Immature natural killer cell (primary cell): ENCODE measurements around the gene C16orf74. TPM values are rescaled to one million over a fixed set of nuclear protein-coding genes. Genes with fewer than 3 reads are reported as not detected.
A peak's percentile ranks its signal among the peaks of the same experiment; 100 is the strongest.

Source experiments
- DNase-seq, 3 donors: peaks; one replicate each; pipeline ENCODE4 v3.0.0; 2022; ENCODE audit warnings: mixed read lengths in 1 of 3
- H3K27ac Mint-ChIP-seq, 6 donors: one replicate each; pipeline ENCODE4 v1.8.0; 2020; ENCODE audit warnings: mixed read lengths in 6 of 6, mild to moderate bottlenecking in 5 of 6, inconsistent platforms in 4 of 6, moderate library complexity in 3 of 6
- H3K27me3 Mint-ChIP-seq, 3 donors: one replicate each; pipeline ENCODE4 v1.8.0; 2020 to 2021; ENCODE audit warnings: low read depth in 3 of 3, mild to moderate bottlenecking in 3 of 3, mixed read lengths in 3 of 3, moderate library complexity in 3 of 3, inconsistent platforms in 1 of 3
- H3K36me3 Mint-ChIP-seq, 3 donors: one replicate each; pipeline ENCODE4 v1.8.0; 2020; ENCODE audit warnings: mixed read lengths in 3 of 3, inconsistent platforms in 2 of 3, mild to moderate bottlenecking in 2 of 3
- H3K4me1 Mint-ChIP-seq, 2 donors: one replicate each; pipeline ENCODE4 v1.8.0; 2020; ENCODE audit warnings: inconsistent platforms in 2 of 2, mild to moderate bottlenecking in 2 of 2, mixed read lengths in 2 of 2, moderate library complexity in 1 of 2
- H3K4me3 Mint-ChIP-seq, 5 donors: one replicate each; pipeline ENCODE4 v1.8.0; 2020; ENCODE audit warnings: mild to moderate bottlenecking in 5 of 5, mixed read lengths in 5 of 5, inconsistent platforms in 3 of 5, moderate library complexity in 3 of 5
- H3K9me3 Mint-ChIP-seq, 6 donors: one replicate each; pipeline ENCODE4 v1.8.0; 2020; ENCODE audit warnings: mild to moderate bottlenecking in 6 of 6, mixed read lengths in 6 of 6, inconsistent platforms in 4 of 6, moderate library complexity in 3 of 6
- polyA plus RNA-seq, 3 donors: library from polyadenylated mRNA; unstranded; fragments of 300-500 nt; fragmentation: Illumina TruSeq; gene quantifications; one replicate each; pipeline ENCODE4 v1.2.3, GENCODE V29; 2021

C16orf74 gene
- polyA plus RNA-seq, 3 donors from 2014 or later: 5.0 to 9.0 (median 7.4) TPM

- no peak overlapping the region for H3K4me3 Mint-ChIP-seq
These were observed 33.9 kb upstream of the C16orf74 start for GRCh38 chr16:85784813-85785212.

GRCh38 chr16:85783441-85783840 lies 32.5 kb upstream of the C16orf74 start:
- Mint-ChIP-seq H3K4me3 (no peak overlapping the region), H3K27ac (no peak overlapping the region), H3K9me3 (no peaks in the 10 kb centered on the region), H3K4me1 (peaks cover 17 to 31% of the 10 kb centered on the region in 2 donors), H3K27me3 (peaks cover 1 to 3% (median 2%) of the 10 kb centered on the region in 3 donors), H3K36me3 (peaks cover 27 to 50% (median 36%) of the 10 kb centered on the region in 3 donors)
- DNase-seq: no peak

More at GRCh38 chr16:85784813-85785212, 33.9 kb upstream of the C16orf74 start:
- Mint-ChIP-seq H3K36me3 (peaks cover 24 to 44% (median 28%) of the 10 kb centered on the region in 3 donors), H3K27me3 (peaks cover 1 to 3% (median 2%) of the 10 kb centered on the region in 3 donors), H3K4me1 (peaks cover 5 to 17% of the 10 kb centered on the region in 2 donors), H3K27ac (no peak overlapping the region), H3K9me3 (no peaks in the 10 kb centered on the region)
- DNase-seq: no peak

GRCh38 chr16:85782451-85782850 lies 31.6 kb upstream of the C16orf74 start:
- Mint-ChIP-seq H3K27ac (no peak overlapping the region), H3K36me3 (peaks cover 27 to 56% (median 39%) of the 10 kb centered on the region in 3 donors), H3K27me3 (peaks cover 1 to 3% (median 2%) of the 10 kb centered on the region in 3 donors), H3K9me3 (no peaks in the 10 kb centered on the region), H3K4me1 (peaks cover 22 to 39% of the 10 kb centered on the region in 2 donors), H3K4me3 (no peak overlapping the region)
- DNase-seq: no peak

GRCh38 chr16:85781695-85782370 lies 30.9 kb upstream of the C16orf74 start:
- no peak overlapping the region for H3K4me3 Mint-ChIP-seq
- no peak overlapping the region for H3K27ac Mint-ChIP-seq
- peaks cover 0 to 3% (median 2%) of the 10 kb centered on the region in 3 donors for H3K27me3 Mint-ChIP-seq
- H3K4me1 Mint-ChIP-seq: peaks cover 22 to 39% of the 10 kb centered on the region in 2 donors
- no peaks in the 10 kb centered on the region for H3K9me3 Mint-ChIP-seq
- H3K36me3 Mint-ChIP-seq: peaks cover 27 to 61% (median 41%) of the 10 kb centered on the region in 3 donors
- DNase-seq: no peak

GRCh38 chr16:85781156-85781555 lies 30.3 kb upstream of the C16orf74 start:
- H3K4me3 Mint-ChIP-seq: no peak overlapping the region

DNA sequence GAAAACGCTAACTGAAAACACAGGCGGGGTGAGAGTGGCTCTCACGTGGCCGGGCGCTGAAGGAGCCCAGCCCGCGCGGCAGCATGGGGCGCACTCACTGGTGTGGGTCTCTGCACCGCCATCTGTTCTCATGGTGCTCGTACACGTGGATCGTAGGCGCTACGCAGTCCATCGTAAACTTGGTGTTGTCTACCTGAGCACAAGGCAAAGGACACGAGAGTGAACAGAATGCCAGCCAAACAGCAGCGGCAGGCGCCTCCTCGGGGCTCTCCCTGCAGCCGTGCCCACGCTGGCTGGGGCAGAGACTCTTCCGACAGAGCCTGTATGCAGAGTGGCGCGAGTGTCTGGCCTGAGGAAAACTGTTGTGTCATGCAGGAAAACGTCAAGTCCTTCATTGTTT lies 29.4 kb upstream of the C16orf74 start:
- H3K4me1 Mint-ChIP-seq: peaks cover 22 to 31% of the 10 kb centered on the region in 2 donors
- H3K9me3 Mint-ChIP-seq: no peaks in the 10 kb centered on the region
- no peak overlapping the region for H3K27ac Mint-ChIP-seq
- no peak overlapping the region for H3K4me3 Mint-ChIP-seq
- DNase-seq: no peak
- peaks cover 17 to 56% (median 36%) of the 10 kb centered on the region in 3 donors for H3K36me3 Mint-ChIP-seq
- H3K27me3 Mint-ChIP-seq: peaks cover 0 to 3% (median 2%) of the 10 kb centered on the region in 3 donors

More at GRCh38 chr16:85781156-85781555, 30.3 kb upstream of the C16orf74 start:
- DNase-seq: no peak
- H3K4me1 Mint-ChIP-seq: peaks cover 22 to 39% of the 10 kb centered on the region in 2 donors
- peaks cover 0 to 3% (median 2%) of the 10 kb centered on the region in 3 donors for H3K27me3 Mint-ChIP-seq
- no peak overlapping the region for H3K27ac Mint-ChIP-seq
- H3K36me3 Mint-ChIP-seq: peaks cover 25 to 64% (median 44%) of the 10 kb centered on the region in 3 donors
- no peaks in the 10 kb centered on the region for H3K9me3 Mint-ChIP-seq

DNA sequence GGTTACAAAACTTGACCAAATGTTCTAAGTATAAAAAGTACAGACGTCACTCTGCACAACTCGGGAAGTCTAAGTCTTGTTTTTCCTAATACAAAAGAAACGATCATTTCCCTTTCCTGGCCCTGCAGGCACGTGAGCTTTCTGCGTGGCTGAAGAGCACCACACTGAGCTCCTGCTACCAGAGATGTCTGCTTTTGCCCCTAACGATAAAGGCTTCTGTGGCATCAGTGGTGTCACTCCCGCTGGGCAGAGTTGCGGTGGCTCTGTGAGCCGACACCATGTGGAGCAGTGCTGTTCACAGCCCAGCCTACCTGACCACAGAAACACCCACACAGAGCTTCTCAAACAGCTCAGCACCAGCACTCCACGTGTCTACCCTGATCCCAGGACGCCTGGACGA lies 28.0 kb upstream of the C16orf74 start:
- Mint-ChIP-seq H3K4me1 (peaks cover 22 to 31% of the 10 kb centered on the region in 2 donors), H3K27me3 (peaks cover 0 to 3% (median 2%) of the 10 kb centered on the region in 3 donors), H3K27ac (peak overlapping the region in 3 of 6 donors; percentile 40 to 58 (median 49)), H3K4me3 (peak overlapping the region in 4 of 5 donors; percentile 22 to 49 (median 30)), H3K9me3 (no peaks in the 10 kb centered on the region), H3K36me3 (peaks cover 17 to 59% (median 40%) of the 10 kb centered on the region in 3 donors)
- peak; percentile 61 to 66 (median 63) for DNase-seq

DNA sequence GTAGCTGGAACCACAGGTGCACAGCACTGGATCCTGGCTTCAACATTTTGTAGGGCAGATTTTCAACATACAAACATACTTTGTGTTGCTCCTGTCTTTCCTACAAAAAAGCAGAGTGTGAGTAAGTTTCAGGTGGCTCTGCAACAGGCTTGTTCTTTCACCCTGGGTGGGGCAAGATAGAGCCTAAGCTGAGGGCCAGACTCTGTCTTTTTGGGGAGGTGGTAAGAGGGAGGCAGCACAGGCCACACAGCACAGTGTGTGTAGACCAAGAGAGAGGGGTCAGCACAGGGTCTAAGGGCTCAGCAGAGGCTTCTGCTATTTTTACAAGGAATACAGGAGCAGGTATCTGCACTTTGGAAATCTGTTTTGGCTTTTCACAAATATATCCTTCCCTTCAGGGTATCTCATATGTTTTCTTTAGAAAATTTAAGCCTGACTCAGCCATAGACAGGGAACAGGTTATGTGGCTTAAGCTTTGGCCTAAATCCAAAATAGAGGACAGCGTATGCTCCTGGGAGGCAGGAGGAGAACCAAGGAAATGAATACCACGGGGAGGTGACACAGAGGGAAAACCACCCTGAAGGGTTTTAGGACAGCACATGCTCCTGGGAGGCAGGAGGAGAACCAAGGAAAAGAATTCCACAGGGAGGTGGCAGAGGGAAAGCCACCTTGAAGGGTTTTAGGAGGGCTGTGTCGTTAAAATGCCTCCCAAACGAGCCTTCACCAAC lies 26.9 kb upstream of the C16orf74 start:
- Mint-ChIP-seq H3K9me3 (no peaks in the 10 kb centered on the region), H3K36me3 (peaks cover 17 to 55% (median 39%) of the 10 kb centered on the region in 3 donors), H3K27me3 (no peaks in the 10 kb centered on the region), H3K4me3 (peak overlapping the region in 1 of 5 donors; percentile 14), H3K4me1 (peaks cover 21 to 31% of the 10 kb centered on the region in 2 donors), H3K27ac (no peak overlapping the region)
- no peak for DNase-seq

DNA sequence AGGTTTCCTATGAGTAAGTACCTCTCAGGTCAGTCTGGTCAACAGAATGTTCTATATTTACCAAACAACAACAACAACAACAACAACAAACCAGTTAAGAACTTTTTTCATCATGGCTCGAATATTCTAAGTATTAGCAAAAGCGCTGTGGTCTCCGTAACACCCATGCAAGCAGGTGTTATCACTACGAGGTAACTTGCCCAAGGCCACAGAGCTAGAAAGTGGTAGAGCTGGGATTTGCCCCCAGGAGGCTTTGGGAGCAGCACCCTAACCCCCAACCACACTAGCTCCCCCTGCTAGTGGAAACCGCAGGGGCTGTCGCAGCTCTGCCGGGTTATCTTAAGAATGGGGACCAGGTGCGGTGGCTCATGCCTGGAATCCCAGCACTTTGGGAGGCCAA lies 23.9 kb upstream of the C16orf74 start:
- peaks cover 3 to 44% (median 31%) of the 10 kb centered on the region in 3 donors for H3K36me3 Mint-ChIP-seq
- no peaks in the 10 kb centered on the region for H3K9me3 Mint-ChIP-seq
- H3K27me3 Mint-ChIP-seq: peaks cover 0 to 2% (median 2%) of the 10 kb centered on the region in 3 donors
- H3K27ac Mint-ChIP-seq: no peak overlapping the region
- H3K4me3 Mint-ChIP-seq: no peak overlapping the region
- H3K4me1 Mint-ChIP-seq: peaks cover 19 to 22% of the 10 kb centered on the region in 2 donors
- DNase-seq: no peak

GRCh38 chr16:85774136-85774535 lies 23.2 kb upstream of the C16orf74 start:
- Mint-ChIP-seq H3K4me3 (no peak overlapping the region), H3K4me1 (peaks cover 12 to 15% of the 10 kb centered on the region in 2 donors), H3K36me3 (peaks cover 0 to 39% (median 26%) of the 10 kb centered on the region in 3 donors), H3K27ac (no peak overlapping the region), H3K27me3 (peaks cover 0 to 2% (median 2%) of the 10 kb centered on the region in 3 donors), H3K9me3 (no peaks in the 10 kb centered on the region)
- DNase-seq: no peak

DNA sequence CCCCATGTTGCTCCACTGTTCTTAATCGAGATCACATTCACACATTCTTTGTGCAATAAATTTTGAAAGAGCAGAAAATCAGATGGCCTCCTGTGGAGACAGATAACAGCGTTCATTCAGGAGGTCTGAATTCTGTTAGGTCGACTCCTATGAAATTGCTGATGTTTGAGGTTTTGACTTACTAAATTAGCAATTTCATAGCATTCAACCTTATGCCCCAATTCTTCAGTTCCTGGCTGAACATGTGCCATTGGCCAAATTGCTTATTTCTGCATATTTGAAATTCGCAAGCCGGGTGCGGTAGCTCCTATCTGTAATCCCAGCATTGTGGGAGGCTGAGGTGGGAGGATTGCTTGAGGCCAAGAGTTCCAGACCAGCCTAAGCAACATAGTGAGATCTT lies 22.1 kb upstream of the C16orf74 start:
- no peak overlapping the region for H3K4me3 Mint-ChIP-seq
- H3K9me3 Mint-ChIP-seq: no peaks in the 10 kb centered on the region
- no peak overlapping the region for H3K27ac Mint-ChIP-seq
- H3K4me1 Mint-ChIP-seq: peaks cover 2 to 4% of the 10 kb centered on the region in 2 donors
- peaks cover 0 to 29% (median 16%) of the 10 kb centered on the region in 3 donors for H3K36me3 Mint-ChIP-seq
- DNase-seq: no peak
- peaks cover under 1 to 2% (median 2%) of the 10 kb centered on the region in 3 donors for H3K27me3 Mint-ChIP-seq

- peaks cover 0 to 13% (median 7%) of the 10 kb centered on the region in 3 donors for H3K36me3 Mint-ChIP-seq
- H3K27ac Mint-ChIP-seq: no peak overlapping the region
- H3K4me3 Mint-ChIP-seq: no peak overlapping the region
- no peak for DNase-seq
- H3K27me3 Mint-ChIP-seq: peaks cover 2 to 4% (median 3%) of the 10 kb centered on the region in 3 donors
- no peaks in the 10 kb centered on the region for H3K9me3 Mint-ChIP-seq
- H3K4me1 Mint-ChIP-seq: no peaks in the 10 kb centered on the region
These were observed 19.8 kb upstream of the C16orf74 start for GRCh38 chr16:85770741-85771140.

DNA sequence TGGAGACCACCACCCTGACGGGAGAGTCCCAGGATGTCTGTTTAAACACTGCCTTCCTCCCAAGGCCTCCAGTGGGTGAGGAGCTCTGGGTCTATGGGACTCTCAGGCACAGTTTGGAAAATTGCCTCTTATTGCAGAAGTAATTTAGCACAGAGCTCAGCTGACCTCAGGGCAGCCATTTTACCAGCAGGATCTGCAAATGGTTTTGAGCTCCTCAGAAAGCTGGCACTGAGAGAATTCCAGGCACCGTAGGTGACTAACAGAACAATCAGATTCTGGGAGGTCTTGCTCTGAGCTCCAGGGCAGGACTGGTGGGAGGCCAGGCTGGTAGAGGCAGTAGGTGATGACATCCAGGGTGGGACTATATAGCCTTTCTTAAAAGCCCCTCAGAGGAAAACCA lies 17.3 kb upstream of the C16orf74 start:
- H3K4me1 Mint-ChIP-seq: no peaks in the 10 kb centered on the region
- peaks cover 0 to 10% (median 4%) of the 10 kb centered on the region in 3 donors for H3K36me3 Mint-ChIP-seq
- no peaks in the 10 kb centered on the region for H3K9me3 Mint-ChIP-seq
- H3K27ac Mint-ChIP-seq: no peak overlapping the region
- peaks cover 3 to 7% (median 6%) of the 10 kb centered on the region in 3 donors for H3K27me3 Mint-ChIP-seq
- DNase-seq: no peak
- no peak overlapping the region for H3K4me3 Mint-ChIP-seq

DNA sequence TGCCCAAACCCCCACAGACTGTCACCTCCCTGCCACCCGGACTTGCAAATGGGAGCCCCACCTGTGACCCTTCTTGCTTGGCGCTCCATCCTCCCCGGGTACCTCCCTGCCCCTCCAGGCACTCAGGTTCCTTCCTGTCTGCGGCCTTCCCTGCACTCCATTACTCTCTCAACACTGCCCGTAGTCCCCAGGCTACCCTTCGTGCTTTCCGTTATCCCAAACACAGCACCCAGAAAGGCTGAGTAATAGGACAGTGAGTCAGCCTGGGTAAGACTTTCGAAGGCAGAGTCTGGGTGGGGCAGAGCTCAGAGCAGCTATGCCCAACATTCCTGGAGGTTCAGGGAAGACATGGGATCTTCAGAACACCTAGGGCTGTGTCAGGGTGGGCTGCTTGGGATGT lies 16.6 kb upstream of the C16orf74 start:
- H3K27me3 Mint-ChIP-seq: peaks cover 3 to 7% (median 6%) of the 10 kb centered on the region in 3 donors
- no peaks in the 10 kb centered on the region for H3K4me1 Mint-ChIP-seq
- H3K9me3 Mint-ChIP-seq: no peaks in the 10 kb centered on the region
- DNase-seq: no peak
- H3K36me3 Mint-ChIP-seq: peaks cover 0 to 10% (median 4%) of the 10 kb centered on the region in 3 donors
- no peak overlapping the region for H3K4me3 Mint-ChIP-seq
- no peak overlapping the region for H3K27ac Mint-ChIP-seq
